ENCODE data around the gene TOPAZ1. TPM values are rescaled to one million over a fixed set of nuclear protein-coding genes. Genes with fewer than 3 reads are reported as not detected.

TOPAZ1 gene
- polyA plus RNA-seq, 1 donor from 2014 or later = not detected

DNA sequence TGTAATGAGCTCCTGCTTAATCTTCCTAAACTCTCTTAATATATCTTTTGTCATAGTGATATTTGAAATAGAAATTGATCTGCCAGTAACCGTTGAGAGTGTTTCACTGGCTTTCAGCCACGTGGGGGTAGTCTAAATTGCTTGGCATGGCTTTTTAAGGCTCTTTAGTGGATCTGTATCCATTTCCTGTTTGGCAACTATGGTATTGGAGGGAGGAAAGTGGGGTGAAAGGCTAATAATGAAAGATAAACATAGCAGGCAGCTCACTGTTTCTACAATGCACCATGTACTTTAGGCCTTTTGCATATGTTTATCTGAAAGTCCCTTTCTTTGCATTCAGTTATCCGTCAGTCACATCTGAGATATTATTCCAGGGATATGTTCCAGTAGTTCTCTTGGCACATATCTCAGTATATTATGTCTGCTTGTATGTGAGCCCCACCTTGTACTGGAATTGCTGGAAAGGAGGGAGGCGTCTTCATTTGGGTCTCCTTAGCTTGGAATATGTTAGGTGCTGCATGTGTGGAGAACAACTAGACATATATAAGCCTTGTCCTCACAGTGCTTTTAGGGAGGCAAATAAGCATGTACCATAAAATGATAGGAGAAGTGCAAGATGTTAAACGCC, 10.8 kb downstream of the TOPAZ1 start:
- Histone ChIP-seq H3K79me2 (replicated peaks; ENCODE audit: insufficient read depth, low read length) (no peaks in the 10 kb centered on the region), H4K20me1 (ENCODE audit: insufficient read depth) (no peaks in the 10 kb centered on the region), H3K4me2 (ENCODE audit: low read length) (no peak overlapping the region), H3K9ac (ENCODE audit: low read length) (no peak overlapping the region), H3K36me3 (ENCODE audit: insufficient read depth, low read length) (no peaks in the 10 kb centered on the region), H2AFZ (ENCODE audit: low read depth, low read length) (no peak overlapping the region), H3K27ac (ENCODE audit: low read length) (no peak overlapping the region), H3K9me3 (ENCODE audit: low read length) (no peaks in the 10 kb centered on the region), H3K27me3 (ENCODE audit: insufficient read depth, low read depth, low read length) (no peaks in the 10 kb centered on the region), H3F3A (ENCODE audit: insufficient read depth, low read length, poor library complexity, severe bottlenecking) (no peaks in the 10 kb centered on the region), H3K4me3 (ENCODE audit: low read length) (no peak overlapping the region), H3K9me2 (ENCODE audit: insufficient read depth, low read length) (no peaks in the 10 kb centered on the region)
- TF ChIP-seq RAD21 (conservative IDR thresholded peaks at IDR 0.05) = no peak
- TF ChIP-seq, protein P1, sequence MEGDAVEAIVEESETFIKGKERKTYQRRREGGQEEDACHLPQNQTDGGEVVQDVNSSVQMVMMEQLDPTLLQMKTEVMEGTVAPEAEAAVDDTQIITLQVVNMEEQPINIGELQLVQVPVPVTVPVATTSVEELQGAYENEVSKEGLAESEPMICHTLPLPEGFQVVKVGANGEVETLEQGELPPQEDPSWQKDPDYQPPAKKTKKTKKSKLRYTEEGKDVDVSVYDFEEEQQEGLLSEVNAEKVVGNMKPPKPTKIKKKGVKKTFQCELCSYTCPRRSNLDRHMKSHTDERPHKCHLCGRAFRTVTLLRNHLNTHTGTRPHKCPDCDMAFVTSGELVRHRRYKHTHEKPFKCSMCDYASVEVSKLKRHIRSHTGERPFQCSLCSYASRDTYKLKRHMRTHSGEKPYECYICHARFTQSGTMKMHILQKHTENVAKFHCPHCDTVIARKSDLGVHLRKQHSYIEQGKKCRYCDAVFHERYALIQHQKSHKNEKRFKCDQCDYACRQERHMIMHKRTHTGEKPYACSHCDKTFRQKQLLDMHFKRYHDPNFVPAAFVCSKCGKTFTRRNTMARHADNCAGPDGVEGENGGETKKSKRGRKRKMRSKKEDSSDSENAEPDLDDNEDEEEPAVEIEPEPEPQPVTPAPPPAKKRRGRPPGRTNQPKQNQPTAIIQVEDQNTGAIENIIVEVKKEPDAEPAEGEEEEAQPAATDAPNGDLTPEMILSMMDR (IDR thresholded peaks at IDR 0.05; ENCODE audit: poor library complexity, severe bottlenecking) = no peak

DNA sequence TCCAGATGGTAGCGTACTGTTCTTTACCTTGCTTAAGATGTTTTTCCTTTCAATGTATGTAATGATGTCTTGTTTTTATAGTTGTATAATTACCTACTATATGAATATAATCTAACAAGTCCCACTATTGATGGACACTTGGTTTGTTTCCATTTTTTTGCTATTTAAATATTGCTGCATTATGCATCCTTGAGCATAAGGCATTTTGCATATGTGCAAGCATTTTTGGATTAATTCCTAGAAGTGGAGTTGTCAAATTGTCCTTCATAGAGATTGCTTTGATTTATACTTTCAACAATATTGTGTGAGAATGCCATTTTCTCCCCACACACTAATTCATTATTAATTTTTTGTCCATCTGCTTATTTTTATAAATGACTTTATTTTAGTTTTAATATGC, 17.7 kb downstream of the TOPAZ1 start:
- H3K4me2 ChIP-seq (ENCODE audit: low read length) = no peak overlapping the region
- no peaks in the 10 kb centered on the region for H4K20me1 ChIP-seq (ENCODE audit: insufficient read depth)
- no peaks in the 10 kb centered on the region for H3K9me2 ChIP-seq (ENCODE audit: insufficient read depth, low read length)
- no peak overlapping the region for H3K27ac ChIP-seq (ENCODE audit: low read length)
- no peak overlapping the region for H3K9ac ChIP-seq (ENCODE audit: low read length)
- no peaks in the 10 kb centered on the region for H3K9me3 ChIP-seq (ENCODE audit: low read length)
- TF ChIP-seq RAD21 (conservative IDR thresholded peaks at IDR 0.05) = no peak
- TF ChIP-seq SMC3 (conservative IDR thresholded peaks at IDR 0.05; ENCODE audit: poor library complexity) = no peak
- TF ChIP-seq, protein P1 (IDR thresholded peaks at IDR 0.05; ENCODE audit: poor library complexity, severe bottlenecking) = no peak
- TF ChIP-seq, protein P2, sequence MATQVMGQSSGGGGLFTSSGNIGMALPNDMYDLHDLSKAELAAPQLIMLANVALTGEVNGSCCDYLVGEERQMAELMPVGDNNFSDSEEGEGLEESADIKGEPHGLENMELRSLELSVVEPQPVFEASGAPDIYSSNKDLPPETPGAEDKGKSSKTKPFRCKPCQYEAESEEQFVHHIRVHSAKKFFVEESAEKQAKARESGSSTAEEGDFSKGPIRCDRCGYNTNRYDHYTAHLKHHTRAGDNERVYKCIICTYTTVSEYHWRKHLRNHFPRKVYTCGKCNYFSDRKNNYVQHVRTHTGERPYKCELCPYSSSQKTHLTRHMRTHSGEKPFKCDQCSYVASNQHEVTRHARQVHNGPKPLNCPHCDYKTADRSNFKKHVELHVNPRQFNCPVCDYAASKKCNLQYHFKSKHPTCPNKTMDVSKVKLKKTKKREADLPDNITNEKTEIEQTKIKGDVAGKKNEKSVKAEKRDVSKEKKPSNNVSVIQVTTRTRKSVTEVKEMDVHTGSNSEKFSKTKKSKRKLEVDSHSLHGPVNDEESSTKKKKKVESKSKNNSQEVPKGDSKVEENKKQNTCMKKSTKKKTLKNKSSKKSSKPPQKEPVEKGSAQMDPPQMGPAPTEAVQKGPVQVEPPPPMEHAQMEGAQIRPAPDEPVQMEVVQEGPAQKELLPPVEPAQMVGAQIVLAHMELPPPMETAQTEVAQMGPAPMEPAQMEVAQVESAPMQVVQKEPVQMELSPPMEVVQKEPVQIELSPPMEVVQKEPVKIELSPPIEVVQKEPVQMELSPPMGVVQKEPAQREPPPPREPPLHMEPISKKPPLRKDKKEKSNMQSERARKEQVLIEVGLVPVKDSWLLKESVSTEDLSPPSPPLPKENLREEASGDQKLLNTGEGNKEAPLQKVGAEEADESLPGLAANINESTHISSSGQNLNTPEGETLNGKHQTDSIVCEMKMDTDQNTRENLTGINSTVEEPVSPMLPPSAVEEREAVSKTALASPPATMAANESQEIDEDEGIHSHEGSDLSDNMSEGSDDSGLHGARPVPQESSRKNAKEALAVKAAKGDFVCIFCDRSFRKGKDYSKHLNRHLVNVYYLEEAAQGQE (IDR thresholded peaks at IDR 0.05; ENCODE audit: borderline replicate concordance) = no peak
- TF ChIP-seq POLR2AphosphoS5 (IDR thresholded peaks at IDR 0.05) = no peak
- TF ChIP-seq TAF1 (IDR thresholded peaks at IDR 0.05; ENCODE audit: low read depth) = no peak
- TF ChIP-seq EP300 (conservative IDR thresholded peaks at IDR 0.05; ENCODE audit: poor library complexity, severe bottlenecking) = no peak
- TF ChIP-seq MXI1 (conservative IDR thresholded peaks at IDR 0.05; ENCODE audit: poor library complexity, severe bottlenecking) = no peak
- TF ChIP-seq EZH2 (IDR thresholded peaks at IDR 0.05; ENCODE audit: borderline replicate concordance, insufficient read depth, low read length, poor library complexity, severe bottlenecking) = no peak
- H3K4me3 ChIP-seq (ENCODE audit: low read length) = no peak overlapping the region
- no peaks in the 10 kb centered on the region for H3K27me3 ChIP-seq (ENCODE audit: insufficient read depth, low read depth, low read length)
- no peaks in the 10 kb centered on the region for H3F3A ChIP-seq (ENCODE audit: insufficient read depth, low read length, poor library complexity, severe bottlenecking)
- H3K36me3 ChIP-seq (ENCODE audit: insufficient read depth, low read length) = no peaks in the 10 kb centered on the region
- no peak overlapping the region for H2AFZ ChIP-seq (ENCODE audit: low read depth, low read length)
- H3K79me2 ChIP-seq (replicated peaks; ENCODE audit: insufficient read depth, low read length) = no peaks in the 10 kb centered on the region
